SH-SY5Y (cell line): ENCODE data around the gene PAGE5.

Experiments
- GATA2 ChIP-seq: IDR thresholded peaks from 2 replicates; pipeline ENCODE4 v1.6.1; 2011; ENCODE audit warnings: mild to moderate bottlenecking, low read depth, low read length
- GATA3 ChIP-seq: IDR thresholded peaks from 2 replicates; pipeline ENCODE4 v1.6.1; 2011; ENCODE audit warnings: low read depth, mild to moderate bottlenecking, low read length, moderate library complexity

DNA sequence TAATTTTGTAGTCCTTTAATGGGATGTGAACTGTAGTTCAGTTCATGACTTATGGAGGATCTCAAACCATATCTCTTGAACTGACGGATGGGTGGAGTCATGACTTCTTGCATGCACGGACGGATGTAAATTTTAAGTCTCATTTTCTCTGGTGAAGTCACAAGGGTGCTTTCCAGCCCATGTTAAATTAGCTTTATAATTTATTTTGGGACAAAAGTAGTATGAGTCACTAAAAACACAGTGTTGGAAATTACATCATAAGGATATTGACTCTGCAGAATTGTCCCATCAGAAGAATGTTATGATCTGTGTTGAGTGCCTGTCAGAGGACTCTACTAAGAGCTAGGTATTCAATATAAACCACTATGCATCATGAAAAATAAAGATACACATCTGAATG, 6.8 kb upstream of the PAGE5 start:
- TF ChIP-seq GATA2 (no peak), GATA3 (no peak)
